Measurements from ENCODE around the gene BACH2. TPM values are rescaled to one million over a fixed set of nuclear protein-coding genes. Genes with fewer than 3 reads are reported as not detected.

BACH2 gene
- total and polyA plus RNA-seq, 8 donors: 0.19 to 10.8 (median 1.4) TPM; not detected in 1

DNA sequence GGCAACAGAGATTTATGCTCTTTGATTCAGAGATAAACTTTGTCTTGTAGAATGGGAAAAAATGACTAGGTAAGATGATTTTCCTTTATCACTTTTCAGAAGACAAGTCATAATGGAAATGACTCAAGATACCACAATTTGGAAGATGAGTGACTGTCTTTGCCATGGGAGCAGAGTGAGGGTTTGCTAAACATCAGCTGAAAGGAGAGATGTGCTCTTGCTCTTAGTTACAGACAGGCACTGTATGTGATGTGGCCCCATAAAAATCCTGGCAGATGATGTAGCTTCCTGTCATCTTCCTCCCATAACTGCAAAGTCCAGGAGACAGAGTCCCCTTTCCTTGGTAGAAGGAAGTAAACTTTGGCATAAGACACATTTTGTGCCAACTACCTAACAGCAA lies 47.6 kb downstream of the BACH2 start:
- no peak overlapping the region for H3K4me3 ChIP-seq
- no peak for TF ChIP-seq EP300 (IDR thresholded peaks at IDR 0.05)
- TF ChIP-seq POLR2AphosphoS5 (IDR thresholded peaks at IDR 0.05): no peak
- TF ChIP-seq POLR2A (IDR thresholded peaks at IDR 0.05): no peak
- no peak for TF ChIP-seq CTCF (IDR thresholded peaks at IDR 0.05)
- H3K9me3 ChIP-seq: no peaks in the 10 kb centered on the region
- H3K36me3 ChIP-seq: no peaks in the 10 kb centered on the region
- no peaks in the 10 kb centered on the region for H3K4me1 ChIP-seq
- intact Hi-C loops (cut with DNase I; ENCODE audit: low total_unique reads): no loop called here
- DNase-seq: no peak
- no peaks in the 10 kb centered on the region for H3K27me3 ChIP-seq
- H3K27ac ChIP-seq: no peak overlapping the region

DNA sequence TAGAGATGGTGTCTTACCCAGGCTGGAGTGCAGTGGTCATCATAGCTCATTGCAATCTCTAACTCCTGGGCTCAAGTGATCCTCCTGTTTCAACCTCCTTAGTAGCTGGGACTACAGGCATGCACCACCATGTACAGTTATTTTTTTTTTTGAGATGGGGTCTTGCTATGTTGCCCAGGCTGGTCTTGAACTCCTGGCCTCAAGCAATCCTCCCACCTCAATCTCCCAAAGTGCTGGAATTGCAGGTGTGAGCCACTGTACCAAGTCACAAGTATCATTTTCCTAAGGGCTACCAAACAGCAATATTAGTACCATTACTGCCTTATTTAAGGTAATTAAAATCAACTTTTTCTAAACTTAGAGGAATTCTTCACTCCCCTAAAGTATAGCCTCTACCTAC lies 49.4 kb downstream of the BACH2 start:
- TF ChIP-seq POLR2AphosphoS5 (IDR thresholded peaks at IDR 0.05) (no peak), EP300 (IDR thresholded peaks at IDR 0.05) (no peak), CTCF (IDR thresholded peaks at IDR 0.05) (no peak), POLR2A (IDR thresholded peaks at IDR 0.05) (no peak)
- Histone ChIP-seq H3K4me3 (no peak overlapping the region), H3K9me3 (no peaks in the 10 kb centered on the region), H3K36me3 (no peaks in the 10 kb centered on the region), H3K27me3 (no peaks in the 10 kb centered on the region), H3K4me1 (no peaks in the 10 kb centered on the region), H3K27ac (no peak overlapping the region)
- intact Hi-C loops (cut with DNase I; ENCODE audit: low total_unique reads): no loop called here
- DNase-seq: no peak

GRCh38 chr6:90241229-90241880 lies 55.3 kb downstream of the BACH2 start:
- Histone ChIP-seq H3K4me1 (no peaks in the 10 kb centered on the region), H3K9me3 (no peaks in the 10 kb centered on the region), H3K27me3 (no peaks in the 10 kb centered on the region), H3K36me3 (no peaks in the 10 kb centered on the region), H3K4me3 (no peak overlapping the region), H3K27ac (no peak overlapping the region)
- intact Hi-C loops (cut with DNase I; ENCODE audit: low total_unique reads): no loop called here
- DNase-seq: no peak
- 56 to 65% (median 60%) methylated on average over 3 of the region's 3 CpGs for WGBS, 5 donors
- no peak for TF ChIP-seq EP300 (IDR thresholded peaks at IDR 0.05)
- TF ChIP-seq POLR2AphosphoS5 (IDR thresholded peaks at IDR 0.05): no peak
- no peak for TF ChIP-seq POLR2A (IDR thresholded peaks at IDR 0.05)
- TF ChIP-seq CTCF (IDR thresholded peaks at IDR 0.05): no peak

DNA sequence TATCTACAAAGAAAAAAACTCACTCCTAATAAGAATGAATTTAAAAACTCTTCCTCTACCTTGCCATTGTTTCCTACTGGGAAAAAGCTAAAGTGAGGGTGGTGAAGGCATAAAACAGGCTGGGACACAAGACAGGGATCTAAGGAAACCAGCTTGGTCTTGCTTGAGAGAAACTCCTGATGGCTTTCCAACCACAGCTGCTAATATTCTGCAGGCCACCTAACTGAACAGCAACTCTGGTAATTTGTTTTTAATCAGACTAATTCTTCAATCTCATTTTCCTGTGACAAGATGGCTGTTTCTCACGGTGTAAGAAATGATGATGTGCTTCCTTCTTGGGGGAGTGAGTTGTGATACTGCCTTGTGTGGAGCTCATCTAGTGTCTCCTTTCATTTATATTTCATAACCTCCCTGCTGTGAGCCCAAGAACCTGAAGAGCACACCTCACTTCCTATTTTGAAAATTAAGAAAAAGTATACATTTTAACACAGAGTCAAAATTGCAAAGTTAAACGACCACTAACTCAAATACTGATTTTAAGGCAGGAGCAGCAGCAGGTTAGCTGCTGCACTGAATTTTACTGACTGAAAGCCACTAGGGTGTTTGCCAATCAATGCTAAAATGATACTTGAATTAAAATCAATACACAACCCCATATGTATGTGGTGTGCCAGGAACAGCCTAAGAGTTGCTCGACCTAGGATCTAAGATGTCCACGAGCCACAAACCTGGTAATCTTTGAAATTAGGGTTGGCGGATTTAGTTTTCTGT lies 58.0 kb downstream of the BACH2 start:
- no peaks in the 10 kb centered on the region for H3K4me1 ChIP-seq
- no peaks in the 10 kb centered on the region for H3K9me3 ChIP-seq
- no peak for DNase-seq
- intact Hi-C loops (cut with DNase I; ENCODE audit: low total_unique reads): no loop called here
- H3K4me3 ChIP-seq: no peak overlapping the region
- no peaks in the 10 kb centered on the region for H3K36me3 ChIP-seq
- TF ChIP-seq POLR2AphosphoS5 (IDR thresholded peaks at IDR 0.05): no peak
- TF ChIP-seq EP300 (IDR thresholded peaks at IDR 0.05): no peak
- no peak for TF ChIP-seq POLR2A (IDR thresholded peaks at IDR 0.05)
- TF ChIP-seq CTCF (IDR thresholded peaks at IDR 0.05): no peak
- H3K27me3 ChIP-seq: no peaks in the 10 kb centered on the region
- no peak overlapping the region for H3K27ac ChIP-seq
- 60 to 76% (median 71%) methylated on average over 5 of the region's 5 CpGs for WGBS, 5 donors

Measured in stomach (tissue), 9 donors.